ENCODE results near the gene ING4.

The ING4 gene

DNA sequence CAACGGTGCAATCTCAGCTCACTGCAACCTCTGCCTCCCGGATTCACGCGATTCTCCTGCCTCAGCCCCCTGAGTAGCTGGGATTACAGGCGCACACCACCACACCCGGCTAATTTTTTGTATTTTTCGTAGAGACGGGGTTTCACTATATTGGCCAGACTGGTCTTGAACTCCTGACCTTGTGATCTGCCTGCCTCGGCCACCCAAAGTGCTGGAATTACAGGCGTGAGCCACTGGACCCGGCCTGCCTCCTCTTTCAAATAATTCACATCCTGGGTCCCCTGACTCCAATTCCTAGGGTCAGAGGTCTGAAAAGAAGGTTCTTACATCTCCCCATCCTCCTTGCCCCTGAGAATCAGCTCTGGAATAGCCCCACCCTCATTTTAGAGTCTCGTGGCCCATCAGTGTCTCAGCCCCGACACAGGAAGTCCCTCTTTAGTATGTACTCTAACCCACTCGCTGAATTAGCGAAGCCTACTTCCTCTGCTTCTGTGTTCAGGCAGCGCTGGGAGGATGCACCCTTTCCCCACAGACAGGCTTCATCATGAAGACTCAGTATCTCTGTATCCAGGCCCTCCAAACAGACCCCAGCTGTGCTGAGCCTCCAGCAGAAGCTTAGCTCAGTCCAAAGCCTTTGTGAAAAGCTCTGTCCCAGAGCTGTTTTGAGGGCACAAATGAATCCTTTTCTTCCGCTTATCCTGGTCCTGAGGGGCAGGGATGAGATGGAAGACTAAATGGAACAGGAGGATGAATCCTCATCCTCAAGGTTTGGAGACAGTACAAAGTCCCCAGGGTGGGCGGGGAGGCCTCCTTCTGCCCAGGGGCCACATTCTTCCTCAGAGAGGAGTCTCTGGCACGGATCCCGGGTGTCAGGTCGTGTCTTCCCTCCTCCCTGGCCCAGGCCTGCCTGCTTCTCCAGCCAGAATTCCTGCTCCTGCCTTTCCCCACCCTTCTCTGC, 30.6 kb downstream of the ING4 start:
- DNase-seq: peak; percentile 54

DNA sequence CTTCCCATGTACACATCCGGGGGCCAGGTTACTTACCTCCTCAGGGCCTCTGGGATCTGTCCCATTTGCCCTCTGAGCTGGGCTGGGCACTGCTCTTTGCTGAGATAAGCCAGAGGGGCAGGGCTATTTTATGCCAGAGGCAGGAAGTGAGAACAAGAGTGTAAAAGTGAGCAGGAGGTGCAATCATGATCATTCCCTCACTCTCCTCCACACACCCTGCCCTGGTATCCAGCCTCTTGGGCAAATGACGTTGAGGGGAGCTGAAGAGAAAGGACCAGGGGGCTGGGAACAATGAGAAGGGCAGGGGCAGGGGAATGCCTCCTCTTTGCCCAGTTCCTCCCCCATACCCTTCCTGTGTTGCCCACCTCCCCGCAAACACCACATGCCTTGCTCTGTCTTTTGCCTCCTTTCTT, 31.4 kb downstream of the ING4 start:
- no peak for DNase-seq

DNA sequence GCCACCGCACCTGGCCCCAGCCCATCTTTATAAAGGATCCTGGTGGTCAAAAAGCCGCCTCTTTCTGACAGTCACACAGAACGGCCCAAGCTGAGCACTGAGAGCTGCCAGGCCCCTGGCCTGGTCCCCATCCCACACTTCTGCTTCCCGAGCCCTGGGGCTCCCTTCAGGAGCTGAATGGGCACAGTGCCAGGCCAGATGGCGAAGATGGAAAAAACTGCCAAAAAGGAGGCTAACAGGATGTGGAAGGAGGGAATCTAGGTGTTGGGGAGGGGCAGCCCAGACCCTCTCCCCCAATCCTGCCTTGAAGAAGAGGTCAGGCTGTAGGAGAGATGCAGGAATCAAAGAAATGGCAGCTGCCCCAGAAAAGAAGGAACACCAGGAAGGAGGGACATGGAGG, 32.2 kb downstream of the ING4 start:
- no peak for DNase-seq

DNA sequence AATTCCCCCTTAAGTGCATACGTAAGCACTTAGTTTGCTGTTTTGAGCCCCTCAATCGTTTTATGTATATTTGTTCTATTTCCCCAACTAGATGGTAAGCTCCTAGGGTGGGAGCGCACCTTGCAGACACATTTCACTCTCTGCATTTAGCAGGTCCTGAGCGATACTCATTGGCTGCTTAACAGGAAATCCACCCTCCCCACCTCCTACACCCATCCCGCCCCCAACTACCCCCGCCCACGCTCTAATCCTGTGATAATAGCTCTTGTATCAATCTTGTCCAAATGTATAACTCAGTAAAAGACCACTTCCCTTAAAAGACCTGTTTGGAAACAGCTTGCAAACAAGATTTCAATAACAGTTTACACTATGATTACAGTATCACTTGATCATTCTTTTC, 35.3 kb downstream of the ING4 start:
- peak; percentile 24 for DNase-seq

DNA sequence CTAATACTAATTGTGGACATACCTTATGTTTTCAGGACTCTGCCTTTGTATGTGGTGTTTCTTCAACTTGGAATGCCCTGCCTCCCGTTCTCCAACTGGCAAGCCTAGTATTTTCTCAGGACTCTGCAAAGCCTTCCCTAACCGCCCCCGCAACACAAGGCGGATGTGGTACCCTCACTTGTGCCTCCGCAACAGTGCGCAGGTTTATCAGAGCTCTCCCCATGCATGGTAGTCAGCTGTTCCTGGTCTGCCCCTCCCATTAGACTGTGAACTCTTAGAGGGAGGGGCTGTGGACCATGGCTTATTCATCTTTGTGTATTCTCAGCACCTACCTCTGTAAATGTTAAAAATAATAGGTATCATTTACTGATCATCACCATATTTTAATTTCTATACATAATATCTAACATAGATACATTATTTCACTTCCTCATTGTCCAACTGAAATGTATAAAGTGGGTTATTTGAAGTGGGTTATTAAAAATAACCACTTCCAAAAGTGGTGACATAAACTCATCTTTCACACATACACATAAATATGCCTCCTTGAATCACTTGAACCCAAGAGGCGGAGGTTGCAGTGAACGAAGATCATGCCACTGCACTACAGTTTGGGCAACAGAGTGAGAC, 36.1 kb downstream of the ING4 start:
- no peak for DNase-seq

DNA sequence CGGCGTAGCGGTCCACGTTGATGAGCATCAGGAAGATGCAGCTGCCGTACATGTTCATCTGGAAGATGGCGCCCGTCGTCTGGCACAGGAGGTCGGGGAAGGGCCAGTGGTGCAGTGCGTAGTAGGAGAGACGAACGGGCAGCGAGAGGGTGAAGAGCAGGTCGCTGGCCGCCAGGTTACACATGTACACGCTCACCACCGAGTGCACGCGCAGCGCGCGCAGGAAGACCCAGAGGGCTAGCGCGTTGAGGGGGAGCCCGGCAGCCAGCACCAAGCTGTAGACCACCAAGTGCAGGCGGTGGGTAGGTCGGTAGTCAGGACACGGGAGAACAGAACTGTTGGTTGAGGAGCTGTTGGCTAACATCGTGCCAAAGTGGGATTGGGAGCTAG, 42.0 kb downstream of the ING4 start:
- no peak for DNase-seq

DNA sequence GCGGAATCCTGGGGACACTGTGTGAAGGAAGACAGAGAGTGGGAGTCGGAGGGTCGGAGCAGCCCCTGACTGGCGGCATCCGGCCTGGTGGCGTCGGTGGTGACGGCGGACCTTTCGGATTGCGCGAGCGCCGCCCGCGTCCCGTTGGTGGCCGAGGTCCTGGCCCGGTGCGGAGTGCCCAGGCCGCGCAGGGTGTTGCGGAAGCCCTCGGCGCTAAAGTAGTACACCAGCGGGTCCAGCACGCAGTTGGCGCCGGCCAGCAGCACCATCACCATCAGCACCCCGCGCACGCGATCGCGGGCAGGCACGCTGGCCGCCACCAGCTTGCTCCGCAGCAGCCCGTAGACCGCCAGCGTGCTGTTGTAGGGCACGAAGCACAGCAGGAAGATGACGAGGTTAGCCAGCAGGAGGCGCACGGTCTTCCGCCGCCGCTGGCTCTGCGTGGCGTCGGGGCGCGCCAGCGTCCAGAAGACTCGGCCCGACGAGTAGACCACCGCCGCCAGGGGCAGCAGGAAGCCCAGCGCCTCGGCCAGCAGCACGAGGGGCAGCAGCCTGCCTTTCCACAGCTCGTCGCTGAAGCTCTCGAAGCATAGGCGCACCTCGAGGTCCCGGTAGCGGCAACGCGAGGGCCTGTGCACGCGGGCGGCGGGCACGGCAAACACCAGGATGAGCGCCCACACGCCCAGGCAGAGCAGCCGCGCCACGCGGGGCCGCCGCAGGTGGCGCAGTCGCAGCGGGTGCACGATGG, 42.6 kb downstream of the ING4 start:
- DNase-seq: peak; percentile 61

DNA sequence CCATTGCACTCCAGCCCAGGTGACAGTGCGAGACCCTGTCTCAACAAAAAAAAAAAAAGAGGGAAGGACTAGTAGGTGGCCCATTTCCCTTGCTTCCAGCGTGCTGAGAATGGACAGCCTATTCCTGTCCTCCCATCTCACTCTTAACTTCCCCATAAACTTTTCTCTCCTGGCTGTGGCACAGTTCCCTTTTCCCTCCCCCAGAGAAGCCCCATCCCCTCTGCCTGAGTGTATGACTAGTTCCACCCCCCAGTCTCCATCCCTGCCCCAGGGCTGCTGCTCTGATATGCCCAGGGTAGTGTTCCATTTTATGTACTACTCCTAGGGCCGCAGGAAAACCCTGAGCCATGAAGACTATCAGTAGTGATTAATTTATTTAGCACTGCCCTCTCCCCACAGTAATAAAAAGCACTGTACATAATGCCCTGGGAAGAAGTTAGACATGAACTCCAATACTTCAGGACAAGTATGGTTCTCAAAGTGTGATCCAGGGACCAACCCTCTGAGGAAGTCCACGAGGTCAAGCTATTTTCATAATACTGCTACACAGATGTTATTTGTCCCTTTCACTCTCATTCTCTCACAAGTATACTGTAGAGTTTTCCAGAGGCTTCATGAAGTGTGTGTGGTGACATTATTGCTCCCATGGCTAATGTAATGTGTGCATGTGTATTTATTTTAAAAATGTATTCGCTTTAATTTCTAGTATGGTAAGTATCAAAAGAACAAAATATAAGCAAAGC, 44.3 kb downstream of the ING4 start:
- no peak for DNase-seq

DNA sequence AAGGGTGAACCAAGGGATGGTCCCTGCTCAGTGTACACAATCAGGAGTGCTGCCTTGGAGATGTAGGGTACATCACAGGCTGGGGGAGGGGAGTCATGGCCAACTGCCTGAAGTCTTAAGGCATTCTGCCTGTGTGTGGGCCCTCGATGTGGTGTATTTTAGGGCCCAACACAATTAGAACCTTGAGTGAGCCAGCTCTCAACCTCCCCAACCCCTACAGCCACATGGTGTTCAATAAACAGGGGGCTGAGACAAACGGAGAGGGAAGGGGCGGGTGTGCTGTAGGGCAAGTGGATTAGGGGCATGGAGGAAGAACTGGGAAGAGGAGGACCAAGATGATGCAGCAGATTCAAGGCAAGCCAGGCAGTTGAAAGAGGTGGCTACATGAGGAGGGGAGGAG, 47.1 kb downstream of the ING4 start:
- DNase-seq: no peak

DNA sequence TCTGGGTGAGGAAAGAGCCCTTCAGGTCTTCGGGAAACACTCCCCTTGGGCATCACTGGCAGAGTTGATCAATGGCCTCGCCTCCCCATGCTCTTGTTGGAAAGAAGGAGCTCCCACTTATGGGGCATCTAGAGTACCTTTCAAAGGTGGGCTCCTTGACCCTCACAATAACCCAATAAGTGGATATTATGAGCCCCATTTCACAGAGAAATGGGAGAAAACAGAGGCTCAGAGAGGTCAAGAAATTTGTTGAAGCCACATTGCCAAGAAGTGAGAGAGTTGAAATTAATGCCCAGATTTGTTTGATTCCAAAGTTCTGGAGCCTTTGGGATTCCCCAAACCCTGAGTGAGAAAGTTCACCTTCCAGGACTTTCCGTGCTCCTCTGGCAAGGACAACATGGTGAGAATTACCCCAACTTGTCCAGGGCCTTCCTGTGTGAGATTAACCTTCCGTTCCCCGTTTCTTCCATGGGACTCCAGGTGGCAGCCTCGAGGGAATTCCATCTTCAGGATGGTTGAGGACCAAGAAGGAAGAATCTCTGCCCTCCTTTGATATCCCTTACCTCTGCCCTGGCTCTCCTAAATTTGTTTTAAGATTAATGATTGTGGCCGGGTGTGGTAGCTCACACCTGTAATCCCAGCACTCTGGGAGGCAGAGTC, 48.3 kb downstream of the ING4 start:
- no peak for DNase-seq

DNA sequence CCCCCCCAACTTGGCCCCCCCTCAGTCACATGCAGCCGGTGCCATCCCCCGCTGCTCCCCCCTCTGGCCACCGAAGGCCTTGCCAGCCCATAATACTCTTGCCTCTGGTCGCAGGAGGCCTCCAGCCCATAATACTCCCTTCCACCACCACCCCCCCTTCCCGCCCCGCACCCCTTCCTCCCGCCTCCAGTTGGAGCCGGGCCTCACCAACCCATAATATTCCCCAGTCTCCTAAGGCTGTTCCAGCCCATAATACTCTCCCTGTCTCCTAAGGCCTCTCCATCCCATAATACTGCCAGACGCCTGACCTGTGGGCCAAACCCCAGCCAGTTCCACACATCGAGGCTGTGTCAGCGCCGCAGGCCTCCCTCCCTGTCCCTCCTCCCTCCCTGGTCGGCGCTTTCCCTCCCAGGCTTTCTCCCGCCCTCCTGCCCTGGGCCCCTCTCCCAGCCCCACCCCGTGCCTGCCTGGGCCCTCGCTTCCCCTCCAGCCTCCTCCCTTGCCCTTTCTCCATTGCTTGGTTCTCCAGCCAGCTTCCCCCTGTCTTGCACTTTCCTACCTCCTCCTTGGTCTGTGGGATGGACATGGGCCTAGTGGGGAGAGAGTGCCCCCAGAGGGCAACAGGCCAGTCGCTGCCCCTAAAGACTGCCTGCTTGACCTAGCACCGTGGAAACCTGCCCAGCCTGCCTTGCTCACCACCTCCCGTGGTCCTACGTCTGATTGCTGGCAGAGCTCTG, 49.0 kb downstream of the ING4 start:
- peak; percentile 81 for DNase-seq

DNA sequence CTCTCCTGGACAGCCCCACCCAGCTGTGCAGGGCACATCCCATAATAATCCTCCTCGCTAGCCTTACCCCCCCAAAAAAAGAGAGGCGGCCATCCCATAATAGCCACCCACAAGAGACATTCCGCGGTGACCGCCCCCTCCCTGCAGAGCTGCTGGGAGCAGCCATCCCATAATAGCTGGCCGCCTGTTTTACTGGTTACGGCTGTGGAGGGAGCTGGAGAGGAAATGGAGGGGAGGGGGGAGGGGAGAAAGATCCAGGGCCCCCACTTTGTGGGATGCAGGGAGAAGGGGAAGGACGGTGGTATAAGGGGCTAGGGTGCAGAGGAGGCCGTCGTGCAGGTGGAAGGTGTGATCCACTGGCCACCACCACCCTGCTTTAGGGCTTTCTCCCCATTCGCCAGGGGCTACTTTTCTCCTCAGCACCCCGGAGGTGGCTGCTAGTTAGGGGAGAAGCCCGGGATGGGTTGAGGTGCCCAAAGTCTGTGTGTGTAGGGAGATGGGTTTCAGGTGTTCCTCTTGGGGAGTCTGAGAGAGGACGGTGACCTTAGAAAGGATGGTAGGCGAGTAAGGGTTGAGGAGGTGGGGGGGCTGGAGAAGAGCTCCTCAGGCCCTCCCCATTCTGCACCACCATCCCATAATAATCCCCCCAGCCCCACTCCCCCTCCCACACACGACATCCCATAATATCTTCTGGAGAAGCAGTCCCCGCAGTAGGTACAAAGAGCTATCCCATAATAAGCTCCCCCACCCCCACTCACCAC, 49.7 kb downstream of the ING4 start:
- DNase-seq: peak; percentile 62

DNA sequence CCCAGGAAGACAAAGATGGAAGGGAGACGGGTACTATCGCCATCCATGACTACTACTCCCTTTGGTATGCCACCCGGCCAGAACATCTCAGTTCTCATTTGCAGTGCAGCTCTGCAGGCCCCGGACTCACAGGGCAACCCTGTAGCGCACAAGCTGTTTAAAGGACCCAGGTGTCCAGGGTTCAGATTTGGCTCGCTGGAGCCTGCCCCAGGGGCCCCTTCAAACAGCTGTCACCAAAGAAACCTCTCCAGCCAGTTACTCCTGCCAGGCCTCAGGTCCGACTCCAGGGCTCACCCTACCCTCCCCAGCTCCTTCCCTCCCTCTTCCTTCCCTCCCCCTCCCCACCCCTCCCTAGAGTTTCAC, 50.3 kb downstream of the ING4 start:
- DNase-seq: no peak

DNA sequence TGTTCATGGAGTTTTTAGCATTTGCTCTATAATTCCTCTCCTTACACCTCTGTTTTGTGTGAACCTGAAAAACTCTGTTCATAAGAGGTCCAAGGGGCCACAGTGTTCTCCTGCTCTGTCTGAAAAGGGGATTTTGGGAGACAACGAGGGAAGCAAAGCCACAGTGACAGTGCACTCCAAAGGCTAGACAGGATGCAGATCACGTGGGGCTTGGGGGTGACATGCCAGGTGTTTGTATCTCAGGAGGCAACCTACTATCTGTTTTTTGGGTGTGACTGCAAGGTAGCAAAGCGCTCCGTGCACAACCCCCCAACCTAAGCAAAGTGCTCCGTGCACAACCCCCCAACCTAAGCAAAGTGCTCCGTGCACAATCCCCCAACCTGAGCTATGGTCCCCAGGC, 50.7 kb downstream of the ING4 start:
- no peak for DNase-seq

DNA sequence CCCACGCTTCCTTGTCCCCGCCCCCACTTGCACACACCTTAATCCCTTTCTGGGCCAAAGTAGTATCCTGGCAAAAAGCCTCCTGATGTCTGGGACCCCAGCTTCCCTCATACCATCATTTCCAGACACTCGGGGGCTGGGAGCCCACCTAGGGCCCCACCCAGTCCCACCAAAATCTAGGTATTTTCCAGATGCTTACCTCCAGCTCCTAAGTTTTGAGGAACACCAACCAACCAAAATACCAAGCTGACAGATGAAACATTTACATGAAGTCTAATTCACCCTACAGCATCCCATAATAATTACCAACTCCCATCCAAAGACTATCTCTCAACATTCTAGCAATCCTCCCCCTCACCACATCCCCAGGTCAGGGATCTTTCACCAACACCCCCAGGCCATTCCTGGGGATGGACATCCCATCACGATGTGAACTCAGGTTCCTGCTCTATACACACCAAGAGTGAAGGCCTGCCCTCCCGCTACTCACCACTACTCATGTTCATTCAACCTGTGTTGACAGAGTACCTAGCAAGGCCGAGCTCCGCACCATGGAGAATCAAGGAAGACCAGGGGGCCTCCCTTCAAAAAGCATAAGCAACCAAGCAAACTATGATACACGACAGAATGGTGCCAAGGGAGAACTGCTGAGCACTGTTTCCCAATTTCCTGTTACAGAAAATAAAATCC, 54.2 kb downstream of the ING4 start:
- no peak for DNase-seq

DNA sequence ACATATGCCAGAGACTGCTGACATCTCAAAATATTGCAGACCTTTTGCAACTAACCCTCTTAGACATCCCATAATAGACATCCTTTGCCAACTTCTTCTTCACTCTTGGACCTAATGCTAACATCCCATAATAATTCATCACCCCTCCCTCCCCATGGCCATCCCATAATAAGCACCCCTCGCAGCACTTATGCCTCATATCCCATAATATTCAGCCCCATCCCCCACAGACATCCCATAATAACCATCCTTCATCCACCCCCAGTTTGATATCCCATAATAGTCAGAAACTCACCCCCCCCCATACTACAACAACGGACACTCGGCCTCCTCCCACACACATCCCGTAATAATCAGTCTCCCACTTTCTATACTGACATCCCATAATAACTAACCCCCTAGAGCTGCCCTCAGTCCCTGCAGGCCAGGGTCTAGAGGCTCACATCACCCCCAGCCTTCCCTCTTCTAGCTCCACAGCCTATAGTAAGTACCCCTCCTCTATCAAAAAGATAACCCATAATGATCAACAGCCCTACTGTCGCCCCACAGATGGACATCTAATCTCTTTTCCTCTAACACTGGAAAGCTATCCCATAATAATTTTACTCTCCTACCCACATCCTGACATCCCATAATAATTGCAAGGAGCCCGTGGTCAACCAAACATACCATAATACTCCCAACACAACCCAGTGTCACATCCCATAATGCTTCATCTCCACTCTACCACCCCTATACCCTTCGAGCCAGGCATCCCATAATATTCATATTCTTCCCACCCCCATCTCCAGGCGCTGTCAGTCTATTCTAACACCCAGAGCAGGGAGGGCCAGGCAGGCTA, 54.9 kb downstream of the ING4 start:
- peak; percentile 65 for DNase-seq

DNA sequence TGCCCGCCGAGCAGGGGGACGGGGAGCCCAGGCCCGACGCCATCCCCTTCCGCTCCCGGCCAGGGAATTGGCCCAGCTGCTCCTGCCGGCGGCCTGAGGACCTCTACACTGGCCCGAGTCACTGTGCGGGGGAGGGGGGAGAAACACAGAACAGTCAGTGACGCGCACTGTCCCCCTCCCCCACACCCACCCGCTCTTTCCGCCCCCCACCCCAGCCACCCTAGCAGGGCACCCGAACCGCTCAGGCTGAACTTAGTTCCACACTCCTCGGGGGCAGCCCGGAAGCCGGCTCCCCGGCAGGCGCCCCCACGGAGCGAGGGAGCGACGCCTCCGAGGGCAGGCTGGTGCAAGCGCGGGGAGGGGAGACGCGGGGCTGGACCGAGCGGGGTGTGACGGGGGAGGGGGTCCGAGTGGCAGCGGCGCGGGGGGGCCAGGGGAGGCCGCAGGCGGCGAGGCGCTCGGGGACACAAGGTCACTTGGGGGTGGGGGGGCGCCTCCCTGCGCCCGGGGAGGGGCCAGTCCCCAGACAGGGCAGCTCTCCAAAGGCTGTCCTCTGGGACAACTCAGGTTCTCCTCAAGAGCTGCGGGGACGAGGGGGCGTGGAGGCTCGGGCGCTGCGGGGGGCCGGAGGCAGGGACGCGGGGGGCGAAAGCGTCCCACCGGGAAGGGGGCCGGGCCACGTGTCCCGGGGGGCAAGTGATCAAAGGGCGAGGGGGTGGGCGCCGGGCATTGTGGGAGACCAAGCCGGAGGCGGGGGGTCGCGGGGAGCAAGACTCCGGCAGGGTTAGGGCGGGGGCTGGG, 56.4 kb downstream of the ING4 start:
- peak; percentile 77 for DNase-seq

All from CD4-positive, alpha-beta T cell treated with Interferon gamma for 1 hour (primary cell).